Measurements from ENCODE around the gene RALGPS1. TPM values are rescaled to one million over a fixed set of nuclear protein-coding genes. Genes with fewer than 3 reads are reported as not detected.

RALGPS1 gene
- total RNA-seq, 1 experiment from 2014 or later = 8.2 TPM

DNA sequence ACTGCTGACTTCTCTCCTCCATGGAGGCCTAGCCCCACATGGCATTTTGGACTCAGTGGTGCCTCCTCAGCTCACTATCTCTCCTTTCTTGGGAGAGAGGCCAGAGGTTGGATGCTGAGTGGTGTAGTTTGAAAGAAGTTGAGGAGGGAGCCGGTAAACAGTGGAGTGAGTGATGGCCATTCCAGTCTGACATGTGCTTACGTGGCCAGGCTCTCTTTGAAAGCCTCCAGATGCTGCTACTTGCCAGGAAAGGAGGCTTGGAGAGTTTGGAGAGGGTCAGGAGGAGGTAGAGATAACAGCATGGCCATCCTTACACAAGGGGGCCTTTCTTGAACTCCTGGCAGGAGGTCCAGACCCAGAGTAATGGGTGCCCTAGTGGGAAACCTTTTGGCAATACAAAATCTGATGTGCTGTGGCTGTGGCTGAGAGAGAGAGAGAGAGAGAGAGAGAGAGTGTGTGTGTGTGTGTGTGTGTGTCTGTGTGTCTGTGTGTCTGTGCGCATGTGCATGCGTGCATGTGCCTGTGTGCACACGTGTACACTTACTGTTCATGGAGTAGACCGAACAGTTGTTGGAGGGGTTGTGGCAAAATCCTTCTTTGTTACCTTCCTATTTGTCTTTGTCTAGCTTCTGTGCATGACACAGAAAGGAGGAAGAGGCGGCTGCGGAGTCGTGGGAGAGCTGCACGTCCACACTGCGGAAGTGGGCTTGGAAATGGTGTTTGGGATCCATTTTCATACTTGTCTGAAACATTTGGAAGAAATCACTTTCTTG is 37.8 kb downstream of the RALGPS1 start:
- Histone ChIP-seq H3K27me3 (ENCODE audit: low read length) (no peaks in the 10 kb centered on the region), H2AFZ (ENCODE audit: low read length) (no peak overlapping the region), H3K27ac (ENCODE audit: low read length) (no peak overlapping the region), H3K9ac (ENCODE audit: low read length) (no peak overlapping the region), H3K4me2 (ENCODE audit: low read depth, low read length, poor library complexity, severe bottlenecking) (no peak overlapping the region), H3K9me3 (ENCODE audit: low read length) (no peaks in the 10 kb centered on the region), H3K4me3 (ENCODE audit: low read length) (no peak overlapping the region), H4K20me1 (ENCODE audit: insufficient read depth, low read depth, low read length) (0 out of 2 replicates have a peak, but pooled peaks cover 8% of the 10 kb centered on the region), H3K4me1 (ENCODE audit: low read length) (no peaks in the 10 kb centered on the region), H3K9me2 (replicated peaks; ENCODE audit: insufficient read depth, low read length) (no peaks in the 10 kb centered on the region), H3K79me2 (ENCODE audit: low read length) (no peaks in the 10 kb centered on the region), H3K36me3 (ENCODE audit: insufficient read depth, low read length) (no peaks in the 10 kb centered on the region)
- DNase-seq = no peak

DNA sequence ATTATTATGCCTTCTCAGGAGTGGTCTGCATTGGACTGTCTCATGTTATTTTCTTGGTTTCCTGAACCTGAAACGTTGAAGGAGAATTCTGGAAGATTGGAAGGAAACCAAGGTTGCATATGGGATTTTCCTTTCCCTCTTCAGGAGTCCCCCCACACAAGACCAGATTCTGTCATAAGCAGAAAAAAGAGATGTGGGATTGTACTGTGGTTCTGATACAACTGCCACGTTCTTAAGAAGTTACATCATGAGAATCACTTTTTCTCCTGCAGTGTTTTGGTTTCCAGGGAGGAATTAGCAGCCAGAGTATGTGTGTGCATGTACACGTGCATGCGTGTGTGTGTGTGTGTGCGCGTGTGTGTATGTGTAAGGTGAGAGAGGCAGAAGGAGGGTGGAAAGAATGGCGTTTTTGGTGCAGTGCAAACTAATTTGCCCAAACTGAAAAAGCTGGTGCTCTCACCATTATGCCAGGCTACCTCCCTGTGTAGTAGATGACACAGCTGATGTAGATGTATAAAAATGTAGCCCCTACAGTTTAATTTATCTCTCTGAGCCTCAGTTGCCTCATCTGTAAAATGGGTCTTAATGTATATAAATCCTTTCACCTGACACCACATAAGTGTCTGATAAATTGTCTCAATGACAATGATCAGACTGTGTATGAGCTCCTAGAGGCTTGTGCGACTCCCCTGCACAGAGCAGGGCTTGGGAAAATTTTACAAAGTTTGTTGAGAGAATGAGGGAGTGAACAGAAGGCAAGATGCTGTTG is 38.6 kb downstream of the RALGPS1 start:
- H3K79me2 ChIP-seq (ENCODE audit: low read length) = no peaks in the 10 kb centered on the region
- H3K27me3 ChIP-seq (ENCODE audit: low read length) = no peaks in the 10 kb centered on the region
- no peak for DNase-seq
- H3K9me2 ChIP-seq (replicated peaks; ENCODE audit: insufficient read depth, low read length) = no peaks in the 10 kb centered on the region
- H2AFZ ChIP-seq (ENCODE audit: low read length) = no peak overlapping the region
- H3K4me1 ChIP-seq (ENCODE audit: low read length) = no peaks in the 10 kb centered on the region
- H3K27ac ChIP-seq (ENCODE audit: low read length) = no peak overlapping the region
- 0 out of 2 replicates have a peak, but pooled peaks cover 8% of the 10 kb centered on the region for H4K20me1 ChIP-seq (ENCODE audit: insufficient read depth, low read depth, low read length)
- H3K9ac ChIP-seq (ENCODE audit: low read length) = no peak overlapping the region
- no peaks in the 10 kb centered on the region for H3K9me3 ChIP-seq (ENCODE audit: low read length)
- no peaks in the 10 kb centered on the region for H3K36me3 ChIP-seq (ENCODE audit: insufficient read depth, low read length)
- no peak overlapping the region for H3K4me2 ChIP-seq (ENCODE audit: low read depth, low read length, poor library complexity, severe bottlenecking)
- no peak overlapping the region for H3K4me3 ChIP-seq (ENCODE audit: low read length)

DNA sequence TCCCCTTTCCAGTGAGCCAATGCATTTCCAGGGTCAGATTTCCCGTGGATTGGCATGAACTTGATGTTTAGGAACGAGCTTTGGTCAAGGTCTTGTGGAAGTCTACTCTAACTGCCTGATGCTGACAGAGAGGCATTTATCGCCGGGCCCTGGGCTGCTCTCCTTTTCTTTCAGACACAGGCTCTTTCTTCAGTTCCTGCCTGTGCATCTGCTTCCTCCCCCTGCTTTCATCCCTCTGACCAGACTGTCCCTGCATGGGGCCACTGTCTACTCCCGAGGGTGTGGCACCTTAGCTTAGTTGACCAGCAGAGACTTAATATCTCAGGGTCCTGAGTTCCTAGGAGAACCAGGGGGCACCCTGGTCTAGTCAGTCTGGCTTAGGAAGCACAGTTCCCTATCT is 41.2 kb downstream of the RALGPS1 start:
- no peaks in the 10 kb centered on the region for H3K9me3 ChIP-seq (ENCODE audit: low read length)
- no peaks in the 10 kb centered on the region for H3K4me1 ChIP-seq (ENCODE audit: low read length)
- no peaks in the 10 kb centered on the region for H3K79me2 ChIP-seq (ENCODE audit: low read length)
- no peak overlapping the region for H2AFZ ChIP-seq (ENCODE audit: low read length)
- H3K27ac ChIP-seq (ENCODE audit: low read length) = no peak overlapping the region
- H3K4me2 ChIP-seq (ENCODE audit: low read depth, low read length, poor library complexity, severe bottlenecking) = no peak overlapping the region
- H3K36me3 ChIP-seq (ENCODE audit: insufficient read depth, low read length) = no peaks in the 10 kb centered on the region
- H3K9me2 ChIP-seq (replicated peaks; ENCODE audit: insufficient read depth, low read length) = no peaks in the 10 kb centered on the region
- H3K27me3 ChIP-seq (ENCODE audit: low read length) = no peaks in the 10 kb centered on the region
- no peak overlapping the region for H3K9ac ChIP-seq (ENCODE audit: low read length)
- H3K4me3 ChIP-seq (ENCODE audit: low read length) = no peak overlapping the region
- no peak for DNase-seq
- peaks cover 9% of the 10 kb centered on the region; the same call in 1 of the 2 replicates for H4K20me1 ChIP-seq (ENCODE audit: insufficient read depth, low read depth, low read length)

DNA sequence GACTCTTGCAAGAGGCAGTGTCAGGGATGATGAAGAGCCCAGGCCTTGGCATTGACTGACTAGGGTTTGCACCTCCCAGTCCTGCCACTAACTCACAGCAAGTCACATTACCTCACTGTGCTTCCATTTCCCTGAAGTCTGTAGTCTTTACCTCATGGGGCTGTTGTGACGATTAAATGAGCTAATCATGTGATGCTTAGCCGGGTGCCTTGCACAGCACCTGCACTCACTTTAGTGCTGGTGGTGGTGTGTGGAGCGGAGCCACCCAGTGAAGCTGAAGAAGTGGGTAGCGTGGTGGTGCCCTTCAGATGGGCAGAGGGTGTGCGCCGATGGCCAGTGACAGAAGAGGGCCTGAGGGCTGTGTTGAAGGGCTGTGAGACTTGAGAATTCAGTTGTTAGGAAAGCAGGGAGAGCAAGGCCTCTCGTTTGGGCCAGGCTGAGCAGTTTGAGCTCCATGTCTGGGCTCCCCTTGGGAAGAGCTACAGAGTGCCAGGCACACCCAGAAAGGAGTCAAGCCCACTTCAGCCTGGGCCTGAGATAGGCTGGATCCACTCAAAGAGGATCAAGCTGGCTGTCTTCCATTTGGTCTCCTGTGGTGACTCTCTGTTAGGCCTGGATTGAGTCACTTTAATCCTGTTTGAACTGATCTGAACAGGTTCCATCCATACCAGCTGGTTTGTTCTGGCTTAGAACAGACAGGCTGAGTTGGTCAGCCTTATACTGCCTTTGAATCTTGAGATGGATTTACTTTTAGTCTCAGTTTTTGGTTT is 42.5 kb downstream of the RALGPS1 start:
- Histone ChIP-seq H3K9me2 (replicated peaks; ENCODE audit: insufficient read depth, low read length) (no peaks in the 10 kb centered on the region), H3K27ac (ENCODE audit: low read length) (no peak overlapping the region), H3K9ac (ENCODE audit: low read length) (no peak overlapping the region), H4K20me1 (ENCODE audit: insufficient read depth, low read depth, low read length) (peaks cover 15% of the 10 kb centered on the region; the same call in 1 of the 2 replicates), H3K36me3 (ENCODE audit: insufficient read depth, low read length) (no peaks in the 10 kb centered on the region), H3K4me2 (ENCODE audit: low read depth, low read length, poor library complexity, severe bottlenecking) (no peak overlapping the region), H3K4me3 (ENCODE audit: low read length) (no peak overlapping the region), H3K79me2 (ENCODE audit: low read length) (no peaks in the 10 kb centered on the region), H3K27me3 (ENCODE audit: low read length) (no peaks in the 10 kb centered on the region), H2AFZ (ENCODE audit: low read length) (no peak overlapping the region), H3K4me1 (ENCODE audit: low read length) (no peaks in the 10 kb centered on the region), H3K9me3 (ENCODE audit: low read length) (no peaks in the 10 kb centered on the region)
- DNase-seq = no peak

DNA sequence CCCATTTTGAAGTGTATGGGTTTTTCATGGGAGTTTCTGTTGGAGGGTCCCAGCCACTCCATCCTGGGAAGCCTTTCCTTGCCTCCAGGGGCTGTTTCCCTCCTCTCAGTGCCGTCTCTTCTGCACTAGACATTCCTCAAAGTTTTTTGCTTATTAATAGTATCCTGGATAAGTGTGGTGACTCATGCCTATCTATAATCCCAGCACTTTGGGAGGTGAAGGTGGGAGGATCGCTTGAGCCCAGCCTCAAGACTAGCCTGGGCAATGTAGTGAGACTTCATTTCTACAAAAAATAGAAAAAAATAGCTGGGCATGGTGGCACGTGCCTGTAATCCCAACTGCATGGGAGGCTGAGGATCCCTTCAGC is 43.1 kb downstream of the RALGPS1 start:
- H3K4me3 ChIP-seq (ENCODE audit: low read length) = no peak overlapping the region
- H3K9me3 ChIP-seq (ENCODE audit: low read length) = no peaks in the 10 kb centered on the region
- no peak overlapping the region for H3K9ac ChIP-seq (ENCODE audit: low read length)
- H3K4me2 ChIP-seq (ENCODE audit: low read depth, low read length, poor library complexity, severe bottlenecking) = no peak overlapping the region
- H3K36me3 ChIP-seq (ENCODE audit: insufficient read depth, low read length) = no peaks in the 10 kb centered on the region
- no peaks in the 10 kb centered on the region for H3K4me1 ChIP-seq (ENCODE audit: low read length)
- H3K79me2 ChIP-seq (ENCODE audit: low read length) = no peaks in the 10 kb centered on the region
- peaks cover 15% of the 10 kb centered on the region; the same call in 1 of the 2 replicates for H4K20me1 ChIP-seq (ENCODE audit: insufficient read depth, low read depth, low read length)
- H3K27me3 ChIP-seq (ENCODE audit: low read length) = no peaks in the 10 kb centered on the region
- no peak for DNase-seq
- H2AFZ ChIP-seq (ENCODE audit: low read length) = no peak overlapping the region
- H3K27ac ChIP-seq (ENCODE audit: low read length) = no peak overlapping the region
- no peaks in the 10 kb centered on the region for H3K9me2 ChIP-seq (replicated peaks; ENCODE audit: insufficient read depth, low read length)

DNA sequence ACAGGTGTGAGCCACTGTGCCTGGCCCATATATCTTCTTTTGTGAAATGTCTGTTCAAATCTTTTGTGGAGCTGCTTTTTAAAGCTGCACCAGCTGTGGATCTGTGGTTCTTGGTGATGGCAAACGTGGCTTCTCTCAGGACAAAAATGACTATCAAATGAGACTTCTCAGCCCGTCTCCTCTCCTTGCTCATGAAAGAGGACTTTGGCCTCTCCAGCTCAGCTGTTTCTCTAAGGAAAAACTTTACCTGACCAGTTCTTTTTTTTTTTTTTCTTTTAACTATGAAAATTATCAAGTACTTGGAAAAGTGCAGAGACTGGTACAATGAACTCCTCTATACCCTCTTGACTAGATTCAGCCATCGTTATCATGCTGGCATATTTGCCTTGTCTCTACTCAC is 44.8 kb downstream of the RALGPS1 start:
- H4K20me1 ChIP-seq (ENCODE audit: insufficient read depth, low read depth, low read length) = peaks cover 15% of the 10 kb centered on the region; the same call in 1 of the 2 replicates
- H2AFZ ChIP-seq (ENCODE audit: low read length) = no peak overlapping the region
- no peak overlapping the region for H3K4me2 ChIP-seq (ENCODE audit: low read depth, low read length, poor library complexity, severe bottlenecking)
- DNase-seq = no peak
- H3K4me3 ChIP-seq (ENCODE audit: low read length) = no peak overlapping the region
- H3K36me3 ChIP-seq (ENCODE audit: insufficient read depth, low read length) = no peaks in the 10 kb centered on the region
- no peaks in the 10 kb centered on the region for H3K9me2 ChIP-seq (replicated peaks; ENCODE audit: insufficient read depth, low read length)
- H3K27me3 ChIP-seq (ENCODE audit: low read length) = no peaks in the 10 kb centered on the region
- H3K9me3 ChIP-seq (ENCODE audit: low read length) = no peaks in the 10 kb centered on the region
- H3K9ac ChIP-seq (ENCODE audit: low read length) = no peak overlapping the region
- no peaks in the 10 kb centered on the region for H3K4me1 ChIP-seq (ENCODE audit: low read length)
- no peaks in the 10 kb centered on the region for H3K79me2 ChIP-seq (ENCODE audit: low read length)
- no peak overlapping the region for H3K27ac ChIP-seq (ENCODE audit: low read length)

DNA sequence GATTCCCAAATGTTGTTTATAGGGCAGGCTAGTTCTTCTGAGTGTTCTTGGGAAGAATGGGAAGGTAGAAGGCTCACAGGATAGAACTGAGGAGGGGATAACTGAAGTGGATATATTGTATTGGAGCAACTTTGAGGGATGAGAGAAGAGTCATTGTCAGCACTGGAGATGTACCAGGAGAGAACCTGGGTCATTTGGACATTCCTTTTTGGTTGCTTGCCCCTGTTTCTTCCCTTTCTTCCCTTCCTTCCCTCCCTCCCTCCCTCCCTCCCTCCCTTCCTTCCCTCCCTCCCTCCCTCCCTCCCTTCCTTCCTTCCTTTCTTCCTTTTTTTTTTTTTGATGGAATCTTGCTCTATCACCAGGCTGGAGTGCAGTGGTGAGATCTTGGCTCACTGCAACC is 45.3 kb downstream of the RALGPS1 start:
- Histone ChIP-seq H2AFZ (ENCODE audit: low read length) (no peak overlapping the region), H3K9ac (ENCODE audit: low read length) (no peak overlapping the region), H3K27me3 (ENCODE audit: low read length) (no peaks in the 10 kb centered on the region), H3K9me2 (replicated peaks; ENCODE audit: insufficient read depth, low read length) (no peaks in the 10 kb centered on the region), H3K36me3 (ENCODE audit: insufficient read depth, low read length) (no peaks in the 10 kb centered on the region), H3K9me3 (ENCODE audit: low read length) (no peaks in the 10 kb centered on the region), H3K79me2 (ENCODE audit: low read length) (no peaks in the 10 kb centered on the region), H4K20me1 (ENCODE audit: insufficient read depth, low read depth, low read length) (peaks cover 12% of the 10 kb centered on the region; the same call in 1 of the 2 replicates), H3K27ac (ENCODE audit: low read length) (no peak overlapping the region), H3K4me3 (ENCODE audit: low read length) (no peak overlapping the region), H3K4me2 (ENCODE audit: low read depth, low read length, poor library complexity, severe bottlenecking) (no peak overlapping the region), H3K4me1 (ENCODE audit: low read length) (no peaks in the 10 kb centered on the region)
- DNase-seq = no peak

DNA sequence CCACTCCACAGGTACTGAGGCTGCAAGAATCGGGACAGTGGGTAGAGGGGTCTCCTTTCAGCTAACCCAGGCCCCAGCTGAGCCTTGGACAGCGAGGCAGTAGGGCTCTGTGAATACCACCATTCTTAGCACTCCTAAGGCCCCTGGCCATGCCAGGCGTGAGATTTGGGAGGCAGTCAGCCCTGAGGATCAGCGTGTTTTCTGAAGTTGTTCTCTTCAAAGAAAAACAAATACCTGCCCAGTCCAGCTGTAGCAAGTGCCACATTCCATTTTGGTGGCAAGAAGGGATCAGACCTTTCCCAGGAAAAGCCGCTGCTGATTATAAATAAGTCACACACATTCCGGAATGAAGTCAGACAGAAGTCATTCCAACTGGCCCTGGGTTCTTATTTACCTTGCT is 47.8 kb downstream of the RALGPS1 start:
- Histone ChIP-seq H3K9me2 (replicated peaks; ENCODE audit: insufficient read depth, low read length) (no peaks in the 10 kb centered on the region), H3K27ac (ENCODE audit: low read length) (no peak overlapping the region), H2AFZ (ENCODE audit: low read length) (no peak overlapping the region), H3K4me2 (ENCODE audit: low read depth, low read length, poor library complexity, severe bottlenecking) (no peak overlapping the region), H3K4me3 (ENCODE audit: low read length) (no peak overlapping the region), H3K36me3 (ENCODE audit: insufficient read depth, low read length) (no peaks in the 10 kb centered on the region), H3K9me3 (ENCODE audit: low read length) (no peaks in the 10 kb centered on the region), H3K9ac (ENCODE audit: low read length) (no peak overlapping the region), H4K20me1 (ENCODE audit: insufficient read depth, low read depth, low read length) (peaks cover 7% of the 10 kb centered on the region; the same call in 1 of the 2 replicates), H3K79me2 (ENCODE audit: low read length) (no peaks in the 10 kb centered on the region), H3K27me3 (ENCODE audit: low read length) (no peaks in the 10 kb centered on the region), H3K4me1 (ENCODE audit: low read length) (no peaks in the 10 kb centered on the region)
- no peak for DNase-seq
